Fibroblast of skin of abdomen (primary cell): ENCODE data around the gene BLTP3A. TPM values are rescaled to one million over a fixed set of nuclear protein-coding genes. Genes with fewer than 3 reads are reported as not detected.
"Not testable (repeated sequence)": the region's sequence is repeated elsewhere in the genome, so short reads cannot be mapped to it uniquely, and the experiment has no call there.

ENCODE experiments used
- DNase-seq: peaks from one replicate; pipeline ENCODE4 v3.0.0-alpha.2; 2013
- polyA plus RNA-seq, 2 experiments: library from polyadenylated mRNA; unstranded; fragments of 120-200 nt; gene quantifications; one replicate each; pipeline ENCODE4 v1.2.1, GENCODE V29; 2013; ENCODE audit not compliant: insufficient read length in 2 of 2

BLTP3A gene, protein sequence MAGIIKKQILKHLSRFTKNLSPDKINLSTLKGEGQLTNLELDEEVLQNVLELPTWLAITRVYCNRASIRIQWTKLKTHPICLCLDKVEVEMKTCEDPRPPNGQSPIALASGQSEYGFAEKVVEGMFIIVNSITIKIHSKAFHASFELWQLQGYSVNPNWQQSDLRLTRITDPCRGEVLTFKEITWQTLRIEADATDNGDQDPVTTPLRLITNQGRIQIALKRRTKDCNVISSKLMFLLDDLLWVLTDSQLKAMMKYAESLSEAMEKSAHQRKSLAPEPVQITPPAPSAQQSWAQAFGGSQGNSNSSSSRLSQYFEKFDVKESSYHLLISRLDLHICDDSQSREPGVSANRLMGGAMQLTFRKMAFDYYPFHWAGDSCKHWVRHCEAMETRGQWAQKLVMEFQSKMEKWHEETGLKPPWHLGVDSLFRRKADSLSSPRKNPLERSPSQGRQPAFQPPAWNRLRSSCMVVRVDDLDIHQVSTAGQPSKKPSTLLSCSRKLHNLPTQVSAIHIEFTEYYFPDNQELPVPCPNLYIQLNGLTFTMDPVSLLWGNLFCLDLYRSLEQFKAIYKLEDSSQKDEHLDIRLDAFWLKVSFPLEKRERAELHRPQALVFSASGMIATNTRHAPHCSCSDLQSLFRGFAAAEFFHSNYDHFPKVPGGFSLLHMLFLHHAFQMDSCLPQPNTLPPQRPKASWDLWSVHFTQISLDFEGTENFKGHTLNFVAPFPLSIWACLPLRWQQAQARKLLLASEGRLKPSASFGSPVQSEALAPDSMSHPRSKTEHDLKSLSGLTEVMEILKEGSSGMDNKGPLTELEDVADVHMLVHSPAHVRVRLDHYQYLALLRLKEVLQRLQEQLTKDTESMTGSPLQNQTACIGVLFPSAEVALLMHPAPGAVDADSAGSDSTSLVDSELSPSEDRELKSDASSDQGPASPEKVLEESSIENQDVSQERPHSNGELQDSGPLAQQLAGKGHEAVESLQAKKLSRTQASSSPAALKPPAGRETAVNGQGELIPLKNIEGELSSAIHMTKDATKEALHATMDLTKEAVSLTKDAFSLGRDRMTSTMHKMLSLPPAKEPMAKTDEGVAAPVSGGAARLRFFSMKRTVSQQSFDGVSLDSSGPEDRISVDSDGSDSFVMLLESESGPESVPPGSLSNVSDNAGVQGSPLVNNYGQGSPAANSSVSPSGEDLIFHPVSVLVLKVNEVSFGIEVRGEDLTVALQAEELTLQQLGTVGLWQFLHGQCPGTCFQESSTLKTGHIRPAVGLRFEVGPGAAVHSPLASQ (N-terminal part only)
- polyA plus RNA-seq (2013, experiment 1 of 2; ENCODE audit: insufficient read length), result 11.9 TPM
- polyA plus RNA-seq (2013, experiment 2 of 2; ENCODE audit: insufficient read length), result 11.5 TPM

DNA sequence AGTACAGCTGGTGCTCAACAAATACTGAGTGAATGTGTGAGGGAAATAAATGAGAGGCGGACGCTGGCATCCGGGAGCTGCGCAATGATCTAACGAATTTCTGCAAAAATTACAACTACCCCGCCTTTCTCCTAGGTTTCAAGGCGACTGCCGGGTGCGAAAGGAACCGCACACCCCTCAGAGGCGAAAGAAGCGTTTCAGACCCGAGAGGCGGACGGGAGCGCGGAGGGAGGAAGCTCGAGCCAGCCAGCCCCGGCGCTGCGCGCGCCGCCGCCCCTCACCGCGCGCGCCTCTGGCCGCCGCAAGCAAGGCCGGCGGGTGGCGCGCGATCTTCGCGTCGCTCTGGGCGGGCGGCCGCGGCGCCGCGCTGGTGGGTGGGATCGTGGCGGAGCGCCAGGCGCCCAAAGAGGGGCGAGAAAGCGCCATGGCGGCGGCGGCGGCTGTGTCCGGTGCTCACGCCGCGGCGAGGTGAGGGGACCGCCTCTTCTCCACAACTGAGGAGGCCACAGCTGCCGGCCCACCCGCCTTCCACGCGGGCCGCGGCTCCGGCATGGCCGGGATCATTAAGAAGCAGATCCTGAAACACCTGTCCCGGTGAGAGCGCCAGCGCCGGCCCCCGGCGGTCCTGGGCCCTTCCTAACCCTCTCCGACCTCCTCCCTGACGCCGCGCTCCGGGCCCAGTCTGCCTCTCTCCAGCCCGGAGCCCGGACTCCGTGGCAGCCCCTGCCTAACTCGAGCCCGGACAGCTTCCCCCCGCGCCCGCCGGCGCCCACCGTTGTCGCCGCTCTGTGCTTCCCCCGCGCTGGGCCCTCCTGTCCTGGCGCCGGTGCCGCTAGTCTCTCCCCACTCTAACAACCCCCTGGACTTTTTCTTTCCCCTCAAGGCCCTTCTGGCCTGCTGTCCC is at the start of gene BLTP3A:
Gene BLTP3A (plus strand): TSS at position 383 of the 904 bp plus-strand sequence. CDS start 168 bp downstream, at position 551.
- DNase-seq, result peak; percentile 71

DNA sequence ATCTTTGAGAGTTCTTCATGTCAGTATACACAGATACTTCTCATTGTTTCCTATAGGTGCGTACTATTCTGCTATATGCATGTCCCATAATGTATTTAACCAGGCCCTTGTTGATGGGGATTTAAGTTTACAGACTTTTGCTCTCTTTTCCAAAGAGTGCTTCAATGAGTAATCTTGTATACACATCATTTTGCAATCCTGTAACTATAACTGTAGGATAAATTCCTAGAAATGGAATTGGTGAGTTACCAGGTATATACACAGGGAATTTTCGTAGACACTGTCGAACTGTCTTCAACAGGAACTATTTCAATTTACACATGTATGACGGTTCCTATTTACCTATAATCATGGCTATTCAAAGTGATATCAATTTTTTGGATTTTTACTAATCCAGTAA is 49.8 kb upstream of the BLTP3A start:
- no peak for DNase-seq

DNA sequence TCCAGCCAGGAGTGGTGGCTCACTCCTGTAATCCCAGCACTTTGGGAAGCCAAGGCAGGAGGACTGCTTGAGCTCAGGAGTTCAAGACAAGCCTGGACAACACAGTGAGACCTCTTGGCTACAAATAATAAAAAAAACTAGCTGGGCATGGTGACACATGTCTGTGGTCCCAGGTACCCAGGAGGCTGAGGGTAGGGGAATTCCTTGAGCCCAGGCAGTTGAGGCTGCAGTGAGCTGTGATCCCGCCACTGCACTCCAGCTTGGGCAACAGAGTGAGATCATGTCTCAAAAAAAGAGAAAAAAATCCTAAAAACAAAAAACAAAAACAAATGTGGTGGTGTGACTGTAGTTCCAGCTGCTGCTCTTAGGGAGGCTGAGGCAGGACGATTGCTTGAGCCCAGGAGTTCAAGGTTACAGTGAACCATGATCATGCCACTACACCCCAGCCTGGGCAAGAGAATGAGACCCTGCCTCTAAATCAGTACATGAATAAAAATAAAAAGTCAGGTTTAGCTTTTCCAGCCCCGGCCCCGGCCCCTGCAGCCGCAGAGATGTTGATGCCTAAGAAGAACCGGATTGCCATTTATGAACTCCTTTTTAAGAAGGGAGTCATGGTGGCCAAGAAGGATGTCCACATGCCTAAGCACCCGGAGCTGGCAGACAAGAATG is 48.1 kb upstream of the BLTP3A start:
- no peak for DNase-seq

DNA sequence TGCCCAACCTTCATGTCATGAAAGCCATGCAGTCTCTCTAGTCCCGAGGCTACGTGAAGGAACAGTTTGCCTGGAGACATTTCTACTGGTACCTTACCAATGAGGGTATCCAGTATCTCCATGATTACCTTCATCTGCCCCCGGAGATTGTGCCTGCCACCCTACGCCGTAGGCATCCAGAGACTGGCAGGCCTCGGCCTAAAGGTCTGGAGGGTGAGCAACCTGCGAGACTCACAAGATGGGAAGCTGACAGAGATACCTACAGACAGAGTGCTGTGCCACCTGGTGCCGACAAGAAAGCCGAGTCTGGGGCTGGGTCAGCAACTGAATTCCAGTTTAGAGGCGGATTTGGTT is 47.6 kb upstream of the BLTP3A start:
- not testable (repeated sequence) for DNase-seq

DNA sequence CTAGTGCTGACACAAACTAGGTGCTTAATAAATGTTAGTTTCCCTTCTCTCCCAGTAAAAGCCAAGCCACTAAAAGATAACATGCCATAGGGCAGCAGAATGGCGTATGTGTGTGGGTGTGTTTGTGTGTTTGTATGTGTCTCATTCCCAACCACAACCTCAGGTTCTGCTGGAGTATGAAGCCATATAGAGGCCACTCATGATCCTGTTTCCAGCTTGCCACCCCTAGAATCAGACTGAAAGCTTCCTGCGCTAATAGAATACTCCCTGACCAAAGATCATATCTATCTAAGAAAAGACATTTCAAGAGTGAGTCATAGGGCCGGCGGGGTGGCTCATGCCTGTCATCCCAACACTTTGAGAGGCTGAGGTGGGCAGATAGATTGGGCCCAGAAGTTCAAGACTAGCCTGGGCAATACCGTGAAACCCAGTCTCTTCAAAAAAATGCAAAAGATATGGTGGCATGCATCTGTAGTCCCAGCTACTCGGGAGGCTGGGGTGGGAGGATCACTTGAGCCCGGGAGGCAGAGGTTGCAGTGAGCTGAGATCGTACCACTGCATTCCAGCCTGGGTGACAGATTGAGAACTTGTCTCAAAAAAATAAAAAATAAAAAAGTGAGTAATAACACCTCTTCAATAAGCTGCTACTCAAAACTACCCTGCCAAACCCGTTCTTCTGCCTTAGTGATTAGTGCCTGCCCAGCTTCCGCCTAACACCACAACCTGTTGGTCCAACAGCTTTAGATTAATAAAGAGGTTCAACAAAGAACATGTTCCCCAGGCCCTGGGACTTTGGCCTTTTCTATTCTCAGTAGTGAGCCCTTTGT is 46.4 kb upstream of the BLTP3A start:
- DNase-seq, result no peak

DNA sequence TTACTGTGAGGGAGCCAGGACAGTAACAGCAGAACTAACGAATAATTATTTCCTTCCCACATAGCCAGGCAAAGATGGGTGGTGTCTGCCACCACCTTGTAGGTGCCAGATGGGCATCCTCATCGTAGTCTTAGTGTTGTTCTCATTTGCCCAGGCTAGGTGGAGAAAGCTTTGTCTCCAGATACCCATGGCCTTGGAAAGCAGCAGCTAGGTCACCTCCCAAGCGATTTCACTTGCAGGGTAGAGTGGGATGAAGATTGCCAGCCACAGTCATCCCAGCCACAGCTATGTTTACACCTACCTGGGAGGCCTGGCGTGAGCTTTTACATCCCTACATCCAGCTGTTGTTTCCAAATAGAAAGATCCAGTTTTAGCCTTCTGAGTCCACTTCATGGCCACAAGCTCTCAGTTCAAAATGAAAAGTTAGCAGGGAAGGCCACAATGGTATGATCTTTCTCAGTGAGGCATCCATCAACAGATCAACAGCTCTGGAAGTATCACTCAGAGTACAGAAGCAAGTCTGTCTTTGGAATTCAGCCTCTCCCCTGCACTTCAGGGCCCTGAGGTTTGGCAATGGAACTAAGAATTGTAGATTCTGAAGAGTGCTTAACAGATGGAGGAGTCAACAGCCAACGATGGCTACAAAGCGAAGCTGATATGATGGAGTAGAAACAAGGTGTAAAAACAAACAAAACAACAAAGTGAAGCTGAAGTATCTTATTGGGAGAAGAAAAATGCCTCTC is 45.6 kb upstream of the BLTP3A start:
- no peak for DNase-seq

DNA sequence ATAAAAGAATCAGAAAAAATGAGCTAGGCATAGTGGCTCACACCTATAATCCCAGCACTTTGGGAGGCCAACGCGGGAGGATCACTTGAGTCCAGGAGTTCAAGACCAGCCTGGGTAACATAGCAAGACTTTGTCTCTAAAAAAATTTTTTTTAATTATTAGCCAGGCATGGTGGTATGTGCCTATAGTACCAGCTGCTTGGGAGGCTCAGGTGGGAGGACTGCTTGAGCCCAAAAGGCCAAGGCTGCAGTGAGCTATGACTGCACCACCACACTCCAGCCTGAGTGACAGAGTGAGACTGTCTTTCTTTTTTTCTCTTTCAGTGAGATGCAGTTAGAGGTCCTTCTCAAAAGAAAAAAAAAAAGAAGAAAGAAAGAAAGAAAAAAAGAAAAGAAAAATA is 43.1 kb upstream of the BLTP3A start:
- DNase-seq, result no peak

DNA sequence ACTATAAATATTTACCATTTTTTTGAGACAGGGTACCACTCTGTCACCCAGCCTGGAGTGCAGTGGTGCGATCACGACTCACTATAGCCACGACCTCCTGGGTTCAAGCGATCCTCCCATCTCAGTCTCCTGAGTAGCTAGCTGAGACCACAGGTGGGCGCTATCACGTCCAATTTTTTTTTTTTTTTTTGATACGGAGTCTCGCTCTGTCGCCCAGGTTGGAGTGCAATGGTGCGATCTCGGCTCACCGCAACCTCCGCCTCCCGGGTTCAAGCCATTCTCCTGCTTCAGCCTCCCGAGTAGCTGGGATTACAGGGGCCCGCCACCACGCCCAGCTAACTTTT is 35.4 kb upstream of the BLTP3A start:
- peak; percentile 31 for DNase-seq

DNA sequence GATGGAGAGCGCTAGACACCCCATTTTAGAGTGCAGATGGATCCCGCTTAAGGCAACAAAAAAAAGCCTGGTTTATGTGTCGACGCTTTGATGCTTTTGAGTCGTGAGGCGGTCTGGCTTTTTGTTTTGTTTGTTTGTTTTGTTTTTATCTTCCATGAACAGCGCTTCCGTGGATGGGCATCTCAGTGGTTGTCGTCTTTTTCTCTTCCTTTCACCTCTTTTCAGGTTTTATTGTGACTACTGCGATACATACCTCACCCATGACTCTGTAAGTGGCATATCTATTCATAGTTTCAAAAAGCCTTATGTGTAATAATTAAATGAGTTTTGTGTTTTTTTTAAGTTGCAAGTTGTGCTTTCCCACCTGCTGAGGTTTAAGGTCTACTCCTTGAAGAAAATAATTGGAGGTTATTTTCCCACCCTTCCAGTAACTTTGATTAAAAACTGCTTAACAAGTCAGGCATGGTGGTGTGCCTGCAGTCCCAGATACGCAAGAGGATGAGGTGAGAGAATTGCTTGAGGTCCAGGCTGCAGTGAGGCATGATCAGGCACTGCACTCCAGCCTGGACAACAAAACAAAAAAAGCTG is 34.1 kb upstream of the BLTP3A start:
- DNase-seq, result no peak

DNA sequence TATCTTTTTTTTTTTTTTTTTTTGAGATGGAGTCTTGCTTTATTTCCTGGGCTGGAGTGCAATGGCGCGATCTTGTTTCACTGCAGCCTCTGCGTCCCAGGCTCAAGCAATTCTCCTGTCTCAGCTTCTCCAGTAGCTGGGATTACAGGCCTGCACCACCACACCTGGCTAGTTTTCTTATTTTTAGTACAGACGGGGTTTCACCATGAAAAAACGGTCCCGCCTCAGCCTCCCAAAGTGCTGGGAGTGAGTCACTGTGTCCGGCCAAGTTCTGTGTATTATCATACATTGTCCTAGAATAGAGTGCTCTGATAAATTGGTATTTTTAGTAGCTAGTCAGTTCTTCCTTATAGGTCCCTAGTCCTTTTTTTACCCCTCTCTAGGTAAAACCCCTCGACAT is 31.8 kb upstream of the BLTP3A start:
- DNase-seq, result no peak

DNA sequence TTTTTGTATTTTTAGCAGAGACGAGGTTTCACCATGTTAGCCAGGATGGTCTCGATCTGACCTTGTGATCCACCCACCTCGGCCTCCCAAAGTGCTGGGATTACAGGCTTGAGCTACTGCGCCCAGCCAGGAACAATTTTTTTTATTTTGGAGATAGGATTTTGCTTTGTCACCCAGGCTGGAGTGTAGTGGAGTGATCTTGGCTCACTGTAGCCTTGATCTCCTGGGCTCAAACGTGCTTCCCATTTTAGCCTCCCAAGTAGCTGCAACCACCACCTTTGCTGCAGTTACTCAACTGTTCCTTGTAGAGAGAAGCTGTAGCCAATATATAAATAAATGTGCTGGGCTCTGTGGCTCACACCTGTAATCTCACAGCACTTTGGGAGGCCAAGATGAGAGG is 30.2 kb upstream of the BLTP3A start:
- not testable (repeated sequence) for DNase-seq

DNA sequence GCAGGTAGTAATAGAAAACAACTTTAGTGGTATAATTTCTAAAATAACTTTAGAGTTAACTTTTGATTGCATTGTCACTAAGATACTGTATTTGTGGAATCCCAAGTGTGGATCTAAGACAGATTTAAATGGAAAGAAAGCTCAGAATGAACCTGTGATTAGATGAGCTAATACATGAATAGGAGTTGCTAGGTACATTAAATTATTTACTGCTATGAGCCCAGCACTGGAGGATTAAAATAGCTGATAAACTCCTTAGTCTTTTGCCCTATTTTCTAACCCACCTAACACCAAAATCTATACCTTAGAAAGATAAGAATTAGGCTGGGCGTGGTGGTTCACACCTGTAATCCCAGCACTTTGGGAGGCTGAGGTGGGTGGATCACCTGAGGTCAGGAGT is 23.7 kb upstream of the BLTP3A start:
- no peak for DNase-seq

DNA sequence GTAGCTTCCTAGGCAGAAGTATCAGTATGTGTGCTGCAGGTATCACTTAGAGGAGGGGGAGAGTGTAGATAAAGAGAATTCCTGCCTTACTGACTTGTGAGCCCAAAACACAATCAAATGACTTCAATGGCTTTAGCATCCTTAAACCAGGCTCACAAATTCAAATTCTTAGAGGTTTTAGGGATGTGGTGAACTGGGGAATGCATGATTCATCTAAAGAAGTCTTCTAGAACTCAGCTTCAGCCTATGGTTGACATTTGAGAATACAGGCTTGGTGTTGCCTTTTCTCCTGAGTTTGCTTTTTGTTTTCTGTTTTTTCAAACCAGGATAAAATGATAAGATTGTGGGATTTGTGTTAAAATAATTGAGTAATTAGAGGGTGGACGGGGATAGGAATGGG is 20.2 kb upstream of the BLTP3A start:
- peak; percentile 77 for DNase-seq

DNA sequence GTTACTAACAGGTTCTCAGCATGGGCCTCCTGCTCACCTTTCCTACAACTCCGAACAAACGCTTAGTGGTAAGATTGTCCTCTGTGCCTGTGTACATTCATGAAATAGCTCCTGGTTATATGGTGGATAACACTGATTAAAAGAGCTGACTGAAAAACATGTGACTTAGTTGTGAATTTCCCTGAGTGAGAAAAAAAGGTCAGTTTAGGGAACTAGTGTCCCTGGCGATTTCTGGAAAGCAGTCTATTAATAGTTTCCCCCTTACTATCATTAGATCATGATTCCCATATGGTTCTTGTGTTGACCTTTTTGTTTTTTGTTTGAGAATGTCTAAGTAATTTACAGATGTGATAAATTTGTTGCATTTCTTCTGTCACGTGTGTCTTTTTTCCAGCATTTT is 18.9 kb upstream of the BLTP3A start:
- no peak for DNase-seq

DNA sequence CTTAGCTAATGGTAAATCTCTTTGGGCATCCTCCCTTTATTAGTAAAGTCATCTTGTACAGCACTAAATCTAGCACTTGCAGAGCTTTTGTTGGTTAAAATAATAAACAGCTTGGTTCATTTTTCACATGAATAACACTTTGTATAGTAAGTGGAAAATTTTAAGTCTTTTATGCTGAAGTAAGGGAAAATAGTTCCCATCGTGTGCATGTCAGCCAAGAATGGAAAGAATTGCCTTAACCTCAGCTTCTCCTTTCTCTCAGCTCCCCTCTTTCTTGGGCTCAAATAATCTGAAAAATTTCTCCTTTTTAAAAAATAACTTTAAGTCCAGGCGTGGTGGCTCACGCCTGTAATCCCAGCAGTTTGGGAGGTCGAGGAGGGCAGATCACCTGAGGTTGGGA is 18.0 kb upstream of the BLTP3A start:
- DNase-seq, result no peak

DNA sequence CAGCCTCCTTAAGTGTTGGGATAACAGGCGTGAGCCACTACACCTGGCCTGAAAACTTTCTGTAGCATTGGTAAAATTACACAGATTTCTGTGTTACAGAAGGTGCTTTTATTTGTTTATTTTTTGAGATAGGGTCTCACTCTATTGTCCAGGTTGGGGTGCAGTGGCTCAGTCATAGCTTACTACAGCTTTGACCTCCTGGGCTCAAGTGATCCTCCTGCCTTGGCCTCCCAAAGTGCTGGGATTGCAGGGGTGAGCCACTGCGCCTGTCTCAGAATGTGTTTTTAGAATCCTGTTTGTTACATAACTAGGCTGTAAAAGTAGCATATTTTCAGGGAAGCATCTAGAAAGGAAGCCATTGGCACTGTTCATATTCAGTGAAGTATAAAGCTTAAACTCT is 16.9 kb upstream of the BLTP3A start:
- no peak for DNase-seq

DNA sequence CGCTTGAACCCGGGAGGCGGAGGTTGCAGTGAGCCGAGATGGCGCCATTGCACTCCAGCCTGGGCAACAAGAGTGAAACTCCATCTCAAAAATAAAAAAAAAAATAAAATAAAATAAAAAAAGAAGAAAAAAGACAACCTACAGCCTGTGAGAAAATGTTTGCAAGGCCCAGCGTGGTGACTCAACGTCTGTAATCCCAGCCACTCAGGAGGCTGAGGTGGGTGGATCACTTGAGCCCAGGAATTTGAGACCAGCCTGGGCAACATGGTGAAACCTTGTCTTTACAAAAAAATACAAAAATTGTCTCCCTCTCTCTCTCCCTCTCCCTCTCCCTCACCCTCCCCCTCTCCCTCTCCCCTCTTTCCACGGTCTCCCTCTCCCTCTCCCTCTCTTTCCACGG is 6.5 kb upstream of the BLTP3A start:
- DNase-seq, result peak; percentile 13

DNA sequence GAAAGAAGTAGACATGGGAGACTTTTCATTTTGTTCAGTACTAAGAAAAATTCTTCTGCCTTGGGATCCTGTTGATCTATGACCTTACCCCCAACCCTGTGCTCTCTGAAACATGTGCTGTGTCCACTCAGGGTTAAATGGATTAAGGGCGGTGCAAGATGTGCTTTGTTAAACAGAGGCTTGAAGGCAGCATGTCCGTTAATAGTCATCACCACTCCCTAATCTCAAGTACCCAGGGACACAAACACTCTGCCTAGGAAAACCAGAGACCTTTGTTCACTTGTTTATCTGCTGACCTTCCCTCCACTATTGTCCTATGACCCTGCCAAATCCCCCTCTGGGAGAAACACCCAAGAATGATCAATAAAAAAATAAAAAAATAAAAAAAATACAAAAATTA is 4.7 kb upstream of the BLTP3A start:
- DNase-seq, result not testable (repeated sequence)

DNA sequence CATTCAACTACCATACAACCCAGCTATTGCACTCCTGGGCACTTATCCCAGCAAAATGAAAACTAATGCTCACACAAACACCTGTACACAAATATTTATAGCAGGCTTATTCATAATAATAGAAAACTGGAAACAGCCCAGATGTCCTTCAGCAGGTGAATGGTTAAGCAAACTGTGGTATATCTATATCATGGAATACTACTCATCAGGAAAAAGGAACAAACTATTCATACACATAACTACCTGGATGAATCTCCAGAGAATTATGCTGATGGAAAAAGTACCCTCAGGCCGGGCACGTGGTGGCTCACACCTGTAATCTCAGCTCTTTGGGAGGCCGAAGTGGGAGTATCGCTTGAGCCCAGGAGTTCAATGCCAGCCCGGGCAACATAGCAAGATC is 3.8 kb upstream of the BLTP3A start:
- no peak for DNase-seq
